ENCODE results near the gene DIS3L2.
"Not testable (repeated sequence)": the region's sequence is repeated elsewhere in the genome, so short reads cannot be mapped to it uniquely, and the experiment has no call there.

The DIS3L2 gene

GRCh38 chr2:232008907-232009638 is 47.6 kb downstream of the DIS3L2 start:
- DNase-seq (ENCODE audit: low read depth in 2 of 3, low spot score in 2 of 3), result no peak

- DNase-seq (ENCODE audit: low read depth in 2 of 3, low spot score in 2 of 3), result no peak
Measured at GRCh38 chr2:232009639-232010274, 48.2 kb downstream of the DIS3L2 start.

- DNase-seq (ENCODE audit: low read depth in 2 of 3, low spot score in 2 of 3), result no peak
Measured at GRCh38 chr2:232013701-232014353, 52.3 kb downstream of the DIS3L2 start.

- DNase-seq (ENCODE audit: low read depth in 2 of 3, low spot score in 2 of 3), result no peak
Measured at GRCh38 chr2:232014681-232015080, 53.2 kb downstream of the DIS3L2 start.

- no peak for DNase-seq (ENCODE audit: low read depth in 2 of 3, low spot score in 2 of 3)
Measured at GRCh38 chr2:232018181-232018580, 56.7 kb downstream of the DIS3L2 start.

- DNase-seq (ENCODE audit: low read depth in 2 of 3, low spot score in 2 of 3), result no peak
Measured at GRCh38 chr2:232022718-232023117, 61.2 kb downstream of the DIS3L2 start.

GRCh38 chr2:232023426-232023825 is 61.9 kb downstream of the DIS3L2 start:
- no peak for DNase-seq (ENCODE audit: low read depth in 2 of 3, low spot score in 2 of 3)

GRCh38 chr2:232024457-232024856 is 62.9 kb downstream of the DIS3L2 start:
- DNase-seq (ENCODE audit: low read depth in 2 of 3, low spot score in 2 of 3), result no peak

- DNase-seq (ENCODE audit: low read depth in 2 of 3, low spot score in 2 of 3), result no peak
Measured at GRCh38 chr2:232026910-232027309, 65.4 kb downstream of the DIS3L2 start.

- no peak for DNase-seq (ENCODE audit: low read depth in 2 of 3, low spot score in 2 of 3)
Measured at GRCh38 chr2:232027530-232027929, 66.0 kb downstream of the DIS3L2 start.

- no peak for DNase-seq (ENCODE audit: low read depth in 2 of 3, low spot score in 2 of 3)
Measured at GRCh38 chr2:232028071-232028470, 66.6 kb downstream of the DIS3L2 start.

GRCh38 chr2:232028631-232029030 is 67.1 kb downstream of the DIS3L2 start:
- DNase-seq (ENCODE audit: low read depth in 2 of 3, low spot score in 2 of 3), result no peak

- DNase-seq (ENCODE audit: low read depth in 2 of 3, low spot score in 2 of 3), result no peak
Measured at GRCh38 chr2:232029346-232029745, 67.8 kb downstream of the DIS3L2 start.

- no peak for DNase-seq (ENCODE audit: low read depth in 2 of 3, low spot score in 2 of 3)
Measured at GRCh38 chr2:232030229-232030628, 68.7 kb downstream of the DIS3L2 start.

GRCh38 chr2:232035292-232035691 is 73.8 kb downstream of the DIS3L2 start:
- DNase-seq (ENCODE audit: low read depth in 2 of 3, low spot score in 2 of 3), result not testable (repeated sequence)

GRCh38 chr2:232036876-232037275 is 75.4 kb downstream of the DIS3L2 start:
- DNase-seq (ENCODE audit: low read depth in 2 of 3, low spot score in 2 of 3), result not testable (repeated sequence)

- no peak for DNase-seq (ENCODE audit: low read depth in 2 of 3, low spot score in 2 of 3)
Measured at GRCh38 chr2:232038251-232038880, 76.9 kb downstream of the DIS3L2 start.

GRCh38 chr2:232038881-232039485 is 77.5 kb downstream of the DIS3L2 start:
- DNase-seq (ENCODE audit: low read depth in 2 of 3, low spot score in 2 of 3), result no peak

GRCh38 chr2:232042911-232043574 is 81.5 kb downstream of the DIS3L2 start:
- no peak for DNase-seq (ENCODE audit: low read depth in 2 of 3, low spot score in 2 of 3)

GRCh38 chr2:232043966-232044365 is 82.5 kb downstream of the DIS3L2 start:
- no peak for DNase-seq (ENCODE audit: low read depth in 2 of 3, low spot score in 2 of 3)

GRCh38 chr2:232049350-232049749 is 87.8 kb downstream of the DIS3L2 start:
- no peak for DNase-seq (ENCODE audit: low read depth in 2 of 3, low spot score in 2 of 3)

Measured in activated CD8-positive, alpha-beta memory T cell treated with anti-CD3 and anti-CD28 coated beads for 48 hours (primary cell).